Left lung (tissue), 10 donors: ENCODE results near the gene CHRNA4. TPM values are rescaled to one million over a fixed set of nuclear protein-coding genes. Genes with fewer than 3 reads are reported as not detected.
A peak's percentile ranks its signal among the peaks of the same experiment; 100 is the strongest.

Experiments used
- ATAC-seq: fragments of 200-7000 bp; cut with Tn5 transposase; one replicate; pipeline ENCODE4 v1.9.1; 2020; ENCODE audit warnings: moderate library complexity
- DNase-seq, 4 donors: peaks; one replicate each; pipeline ENCODE4 v3.0.0-alpha.2; 2013 to 2020
- H3K27ac ChIP-seq, 2 donors: fragments of 200-600 bp; sonication (generic) in 1 of 2; one replicate each; pipeline versions ENCODE4 v1.5.0 to v1.8.0; 2020 to 2021
- H3K27me3 ChIP-seq, 2 donors: fragments of 200-600 bp; sonication (generic) in 1 of 2; one replicate each; pipeline versions ENCODE4 v1.5.0 to v1.8.0; 2020 to 2021
- H3K36me3 ChIP-seq, 2 donors: fragments of 200-600 bp; sonication (generic) in 1 of 2; one replicate each; pipeline versions ENCODE4 v1.5.0 to v1.8.0; 2020 to 2021
- H3K4me1 ChIP-seq, 2 donors: fragments of 200-600 bp; one replicate each; pipeline ENCODE4 v1.8.0; 2021
- H3K4me3 ChIP-seq, 2 donors: fragments of 200-600 bp; sonication (generic) in 1 of 2; one replicate each; pipeline versions ENCODE4 v1.5.0 to v1.8.0; 2020 to 2021; ENCODE audit warnings: mild to moderate bottlenecking in 1 of 2
- H3K9me3 ChIP-seq, 2 donors: fragments of 200-600 bp; sonication (generic) in 1 of 2; one replicate each; pipeline versions ENCODE4 v1.5.0 to v1.8.0; 2020 to 2021
- intact Hi-C, 2 donors: fragments of 100-400 bp; cut with DNase I; formaldehyde crosslinking; loops; one replicate each; pipeline versions ENCODE4 v1.11.2 to v1.14.2; 2022
- polyA plus RNA-seq, 6 donors: library from polyadenylated mRNA; unstranded; fragments of 120-200 nt; gene quantifications; one replicate each; pipeline ENCODE4 v1.2.1, GENCODE V29; 2013; ENCODE audit not compliant: insufficient read length in 6 of 6
- total RNA-seq, 2 donors: library from RNA; stranded (reverse); fragmentation: NEBNext Ultra II Directional; extraction: Animal tissue kit (Norgen Biotek cat#: 25700); gene quantifications; one replicate each; pipeline ENCODE4 v1.2.1, GENCODE V29; 2021
- TF ChIP-seq, protein P1 (sequence below), 2 donors: fragments of 200-600 bp; sonication (generic) in 1 of 2; IDR thresholded peaks; one replicate each; pipeline versions ENCODE4 v1.5.0 to v1.8.0; 2021; ENCODE audit warnings: antibody characterized with exemption in 2 of 2
- donor health status: DM: no; HTN: yes; CAD: no.
- donor health status: DM: no; HTN: no; CAD: no.

CHRNA4 gene
- total and polyA plus RNA-seq, 8 donors: 0.16 to 1.3 (median 1.00) TPM; not detected in 2

DNA sequence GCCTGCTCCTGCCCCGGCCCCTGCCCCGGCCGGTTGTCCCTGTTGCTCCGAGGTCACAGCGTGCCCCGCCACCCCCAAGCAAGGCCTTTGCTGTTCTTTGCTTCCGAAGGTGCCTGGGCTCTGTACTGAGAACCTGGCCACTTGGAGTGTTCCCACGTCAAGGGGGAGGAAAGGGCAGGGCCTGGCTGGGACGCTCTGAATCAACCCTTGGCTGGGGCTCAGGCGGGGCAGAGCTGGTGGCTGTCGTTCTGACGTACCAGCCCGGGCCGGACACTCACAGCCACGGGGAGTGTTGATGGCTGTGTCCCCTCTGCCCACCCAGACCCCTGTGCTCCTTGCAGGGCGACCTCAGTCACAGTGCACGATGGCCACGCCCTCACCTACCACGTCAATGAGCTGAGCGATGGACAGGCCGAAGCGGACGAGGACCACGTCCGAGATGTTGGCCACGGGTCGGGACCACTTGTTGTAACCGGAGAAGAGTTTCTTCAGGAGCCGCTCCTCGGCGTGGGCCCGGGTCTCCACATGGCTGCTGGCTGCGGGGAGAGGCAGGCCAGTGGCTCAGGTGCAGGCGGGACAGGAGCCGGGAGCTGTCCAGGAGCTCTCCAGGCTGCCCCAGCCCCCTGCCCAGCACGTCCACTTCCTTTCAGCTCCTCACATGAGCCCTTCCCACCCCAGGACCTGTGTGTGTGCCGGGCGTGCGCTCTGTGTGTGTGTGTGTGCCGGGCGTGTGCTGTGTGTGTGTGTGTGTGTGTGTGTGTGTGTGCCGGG lies 1.8 kb downstream of the CHRNA4 start:
- H3K4me1 ChIP-seq: no peaks in the 10 kb centered on the region
- no peak overlapping the region for H3K27ac ChIP-seq
- peaks cover 18 to 91% of the 10 kb centered on the region in 2 donors for H3K27me3 ChIP-seq
- no peak for ATAC-seq
- H3K36me3 ChIP-seq: no peaks in the 10 kb centered on the region
- H3K9me3 ChIP-seq: no peaks in the 10 kb centered on the region
- intact Hi-C loops: no loop called here
- no peak overlapping the region for H3K4me3 ChIP-seq
- DNase-seq: peak in 1 of 4 donors; percentile 76
- TF ChIP-seq, protein P1, sequence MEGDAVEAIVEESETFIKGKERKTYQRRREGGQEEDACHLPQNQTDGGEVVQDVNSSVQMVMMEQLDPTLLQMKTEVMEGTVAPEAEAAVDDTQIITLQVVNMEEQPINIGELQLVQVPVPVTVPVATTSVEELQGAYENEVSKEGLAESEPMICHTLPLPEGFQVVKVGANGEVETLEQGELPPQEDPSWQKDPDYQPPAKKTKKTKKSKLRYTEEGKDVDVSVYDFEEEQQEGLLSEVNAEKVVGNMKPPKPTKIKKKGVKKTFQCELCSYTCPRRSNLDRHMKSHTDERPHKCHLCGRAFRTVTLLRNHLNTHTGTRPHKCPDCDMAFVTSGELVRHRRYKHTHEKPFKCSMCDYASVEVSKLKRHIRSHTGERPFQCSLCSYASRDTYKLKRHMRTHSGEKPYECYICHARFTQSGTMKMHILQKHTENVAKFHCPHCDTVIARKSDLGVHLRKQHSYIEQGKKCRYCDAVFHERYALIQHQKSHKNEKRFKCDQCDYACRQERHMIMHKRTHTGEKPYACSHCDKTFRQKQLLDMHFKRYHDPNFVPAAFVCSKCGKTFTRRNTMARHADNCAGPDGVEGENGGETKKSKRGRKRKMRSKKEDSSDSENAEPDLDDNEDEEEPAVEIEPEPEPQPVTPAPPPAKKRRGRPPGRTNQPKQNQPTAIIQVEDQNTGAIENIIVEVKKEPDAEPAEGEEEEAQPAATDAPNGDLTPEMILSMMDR (IDR thresholded peaks at IDR 0.05): no peak

DNA sequence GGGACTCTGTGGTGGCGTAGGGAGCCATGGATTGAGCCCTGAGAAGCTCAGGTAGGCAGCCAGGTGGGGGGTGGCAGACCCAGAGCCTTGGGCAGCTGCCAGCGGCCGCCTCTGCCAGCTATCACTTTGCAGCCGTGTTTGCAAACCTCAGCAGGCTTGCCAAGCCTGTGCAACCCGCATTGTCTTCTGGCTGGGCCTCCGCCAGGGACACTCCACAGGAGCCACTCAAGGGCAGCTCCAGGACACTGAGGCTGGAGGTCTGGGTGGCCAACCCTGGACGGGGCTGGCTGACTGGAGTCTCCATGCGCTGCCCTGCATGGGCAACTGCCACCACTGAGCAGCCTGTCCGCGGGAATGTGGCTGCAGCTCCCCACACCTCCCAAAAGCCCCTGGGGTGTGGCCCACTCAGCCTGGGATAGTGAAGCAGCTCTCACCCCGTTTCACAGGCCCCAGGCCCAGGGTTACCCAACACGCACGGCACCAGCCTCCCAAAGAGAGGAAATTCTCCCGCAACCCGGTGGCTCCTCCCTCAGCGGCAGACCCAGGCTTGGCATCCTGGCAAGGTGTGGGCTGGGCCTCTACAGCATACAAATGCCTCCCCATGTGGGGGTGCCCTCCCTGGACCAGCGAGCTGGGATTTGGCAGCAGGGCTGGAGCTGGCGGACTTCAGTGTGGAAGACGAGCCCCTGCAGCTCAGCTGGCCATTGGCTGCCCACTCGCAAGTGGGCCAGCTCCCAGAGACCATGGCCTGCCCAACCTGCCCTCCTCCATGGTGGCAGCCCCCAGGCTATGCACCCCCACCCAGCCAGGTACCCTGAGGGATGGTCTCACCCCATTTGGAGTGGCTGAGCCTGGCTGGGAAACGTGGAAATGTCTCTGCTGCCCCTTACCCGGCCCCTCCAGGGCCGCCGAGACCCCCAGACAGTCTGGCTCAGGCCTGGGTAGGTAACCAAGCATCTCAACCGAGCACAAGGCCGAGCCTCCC lies 2.9 kb downstream of the CHRNA4 start:
- DNase-seq (peak in 1 of 4 donors; percentile 67), ATAC-seq (peak; percentile 31)
- no peak overlapping the region for H3K4me3 ChIP-seq
- peaks cover 18 to 81% of the 10 kb centered on the region in 2 donors for H3K27me3 ChIP-seq
- TF ChIP-seq, protein P1 (IDR thresholded peaks at IDR 0.05): no peak
- H3K9me3 ChIP-seq: no peaks in the 10 kb centered on the region
- intact Hi-C loops: no loop called here
- no peaks in the 10 kb centered on the region for H3K36me3 ChIP-seq
- H3K27ac ChIP-seq: no peak overlapping the region
- no peaks in the 10 kb centered on the region for H3K4me1 ChIP-seq

DNA sequence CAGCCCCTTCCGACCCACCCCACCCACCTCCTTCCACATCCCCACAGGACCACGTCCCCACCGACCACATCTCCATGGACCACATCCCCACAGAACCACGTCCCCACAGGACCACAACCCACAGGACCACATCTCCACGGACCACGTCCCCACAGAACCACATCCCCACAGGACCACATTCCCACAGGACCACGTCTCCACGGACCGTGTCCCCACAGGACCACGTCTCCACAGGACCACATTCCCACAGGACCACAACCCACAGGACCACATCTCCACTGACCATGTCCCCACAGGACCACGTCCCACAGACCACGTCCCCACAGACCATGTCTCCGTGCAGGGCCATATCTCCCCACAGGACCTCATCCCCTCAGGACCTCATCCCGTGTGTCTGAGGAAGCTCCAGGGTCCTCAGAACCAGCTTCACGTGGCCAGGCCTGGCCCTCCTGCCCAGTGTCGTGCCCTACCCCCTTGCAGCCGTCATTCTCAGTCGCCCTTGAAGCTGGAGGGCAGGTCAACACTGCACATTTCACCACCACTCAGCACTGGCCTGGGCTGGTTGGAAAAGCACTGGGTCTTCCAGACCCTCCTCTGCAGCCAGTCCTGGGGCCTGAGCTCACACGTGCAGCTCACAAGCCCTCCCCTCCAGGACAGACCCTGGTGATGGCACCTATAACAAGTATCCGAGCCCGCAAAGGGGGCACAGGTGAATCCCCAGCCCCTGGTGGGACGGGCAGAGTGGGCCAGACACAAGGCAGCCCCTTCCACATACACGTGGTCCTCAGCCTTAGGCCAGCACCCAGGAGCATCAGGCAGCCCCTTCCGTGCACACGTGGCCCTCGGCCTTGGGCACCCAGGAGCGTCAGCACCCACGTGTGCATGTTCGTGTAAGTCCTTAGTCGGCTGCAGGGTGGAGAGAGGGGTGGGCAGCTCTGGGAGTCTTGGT lies 3.9 kb downstream of the CHRNA4 start:
- TF ChIP-seq, protein P1 (IDR thresholded peaks at IDR 0.05): no peak
- H3K9me3 ChIP-seq: no peaks in the 10 kb centered on the region
- peaks cover 18 to 81% of the 10 kb centered on the region in 2 donors for H3K27me3 ChIP-seq
- no peak for ATAC-seq
- no peak overlapping the region for H3K4me3 ChIP-seq
- no peak overlapping the region for H3K27ac ChIP-seq
- H3K36me3 ChIP-seq: no peaks in the 10 kb centered on the region
- no peaks in the 10 kb centered on the region for H3K4me1 ChIP-seq
- DNase-seq: peak in 1 of 4 donors; percentile 55
- intact Hi-C loops: no loop called here

DNA sequence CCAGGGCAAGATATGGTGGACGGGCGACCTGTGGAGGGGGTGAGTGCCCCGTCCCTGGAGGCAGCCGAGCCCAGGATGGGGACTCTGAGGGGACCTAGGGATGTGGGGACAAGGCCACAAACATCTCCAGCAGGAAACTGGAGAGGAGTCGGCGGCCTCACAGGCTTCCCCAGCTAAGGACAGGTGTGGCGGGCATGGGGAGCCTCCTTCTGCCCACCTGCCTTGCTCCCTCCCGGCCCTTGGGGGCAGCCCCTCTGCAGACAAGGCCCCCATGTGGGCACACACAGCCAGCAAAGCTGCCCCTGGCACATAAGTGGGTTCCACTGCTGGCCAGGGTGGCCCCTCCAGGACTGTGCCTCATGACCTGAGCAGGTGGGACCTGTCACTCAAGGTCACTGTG lies 4.6 kb downstream of the CHRNA4 start:
- Histone ChIP-seq H3K27me3 (peaks cover 12 to 76% of the 10 kb centered on the region in 2 donors), H3K4me3 (no peak overlapping the region), H3K27ac (no peak overlapping the region), H3K9me3 (no peaks in the 10 kb centered on the region), H3K4me1 (no peaks in the 10 kb centered on the region), H3K36me3 (no peaks in the 10 kb centered on the region)
- TF ChIP-seq, protein P1 (IDR thresholded peaks at IDR 0.05): no peak
- DNase-seq (peak in 1 of 4 donors; percentile 67), ATAC-seq (no peak)
- intact Hi-C loops: no loop called here
